HepG2 (cell line): ENCODE measurements around the gene TUBA4B. TPM values are rescaled to one million over a fixed set of nuclear protein-coding genes. Genes with fewer than 3 reads are reported as not detected.

Experiments used
- ATAD3A ChIP-seq: sonication (generic); formaldehyde crosslinking; IDR thresholded peaks from 2 replicates; pipeline ENCODE4 v1.4.0; 2020; ENCODE audit warnings: missing genetic modification reagents
- CEBPZ ChIP-seq: IDR thresholded peaks from 2 replicates; pipeline ENCODE4 v1.6.1; 2012; ENCODE audit warnings: low read length, improper control_type of control experiment
- GATAD2A ChIP-seq: IDR thresholded peaks from 2 replicates; pipeline ENCODE4 v1.6.1; 2016
- HES4 ChIP-seq: sonication (generic); formaldehyde crosslinking; IDR thresholded peaks from 2 replicates; pipeline ENCODE4 v1.9.0; 2021; ENCODE audit warnings: mild to moderate bottlenecking, missing genetic modification reagents, borderline replicate concordance
- HOXA5 ChIP-seq: sonication (generic); formaldehyde crosslinking; IDR thresholded peaks from 2 replicates; pipeline ENCODE4 v1.4.0; 2020; ENCODE audit warnings: missing genetic modification reagents
- KIAA2018 ChIP-seq: sonication (generic); formaldehyde crosslinking; IDR thresholded peaks from 2 replicates; pipeline ENCODE4 v1.5.0; 2020; ENCODE audit warnings: mild to moderate bottlenecking, missing genetic modification reagents, borderline replicate concordance
- KLF16 ChIP-seq, 2 experiments: sonication (generic) in 1 of 2; formaldehyde crosslinking in 1 of 2; IDR thresholded peaks; 2 replicates each; pipeline versions ENCODE4 v1.6.1 to v1.8.0; 2016 to 2023; ENCODE audit warnings: missing genetic modification reagents in 2 of 2, missing compliant biosample characterization in 1 of 2
- KMT2B ChIP-seq: IDR thresholded peaks from 2 replicates; pipeline ENCODE4 v1.6.1; 2016; ENCODE audit warnings: missing genetic modification reagents, missing compliant biosample characterization
- PAX8 ChIP-seq: sonication (generic); formaldehyde crosslinking; IDR thresholded peaks from 2 replicates; pipeline ENCODE4 v1.8.0; 2022; ENCODE audit warnings: mild to moderate bottlenecking, missing genetic modification reagents, borderline replicate concordance
- RARG ChIP-seq: sonication (generic); formaldehyde crosslinking; IDR thresholded peaks from 2 replicates; pipeline ENCODE4 v1.4.0; 2020; ENCODE audit warnings: low read depth, mild to moderate bottlenecking, missing genetic modification reagents
- U2AF1 ChIP-seq: fragments of 200-400 bp; formaldehyde crosslinking; optimal IDR thresholded peaks from 2 replicates; pipeline ENCODE3; 2017; ENCODE audit warnings: mild to moderate bottlenecking, low read depth, low read length
- ZNF232 ChIP-seq: sonication (generic); formaldehyde crosslinking; IDR thresholded peaks from 2 replicates; pipeline ENCODE4 v1.4.0; 2020; ENCODE audit warnings: missing genetic modification reagents, borderline replicate concordance
- ZNF430 ChIP-seq: sonication (generic); formaldehyde crosslinking; IDR thresholded peaks from 2 replicates; pipeline ENCODE4 v1.9.0; 2021; ENCODE audit warnings: mild to moderate bottlenecking, missing genetic modification reagents
- ZNF550 ChIP-seq: sonication (generic); formaldehyde crosslinking; IDR thresholded peaks from 2 replicates; pipeline ENCODE4 v1.4.0; 2020; ENCODE audit warnings: mild to moderate bottlenecking, missing genetic modification reagents, borderline replicate concordance
- ZNF552 ChIP-seq: sonication (generic); formaldehyde crosslinking; IDR thresholded peaks from 2 replicates; pipeline ENCODE4 v1.9.0; 2022; ENCODE audit warnings: missing genetic modification reagents, mild to moderate bottlenecking, borderline replicate concordance
- ZNF558 ChIP-seq: sonication (generic); formaldehyde crosslinking; IDR thresholded peaks from 2 replicates; pipeline ENCODE4 v1.9.0; 2022; ENCODE audit warnings: mild to moderate bottlenecking, missing genetic modification reagents, borderline replicate concordance
- ZNF768 ChIP-seq: sonication (generic); formaldehyde crosslinking; IDR thresholded peaks from 2 replicates; pipeline ENCODE4 v1.4.0; 2020; ENCODE audit warnings: missing genetic modification reagents
- ZSCAN29 ChIP-seq: sonication (generic); formaldehyde crosslinking; conservative IDR thresholded peaks from 2 replicates; pipeline ENCODE4 v1.4.0; 2020; ENCODE audit warnings: mild to moderate bottlenecking, missing genetic modification reagents
- polyA plus RNA-seq, 8 experiments: library from polyadenylated mRNA; depleted of rRNA in 3 of 8; stranded (reverse) in 7 of 8; unstranded in 1 of 8; fragments of >200 nt; fragmentation: Illumina TruSeq in 4 of 8; extraction: Trizol in 4 of 8; gene quantifications; 2 replicates each; pipeline versions ENCODE4 v1.2.1 to v1.2.3, GENCODE V29; 2011 to 2016; ENCODE audit warnings: low read depth in 4 of 8, missing spikeins in 1 of 8, mixed read lengths in 1 of 8; ENCODE audit not compliant: insufficient read depth in 1 of 8
- total RNA-seq, 5 experiments: library from RNA; depleted of rRNA; stranded (reverse); fragments of >200 nt; fragmentation: Illumina TruSeq; extraction: Trizol; gene quantifications; 2 replicates each; pipeline ENCODE4 v1.2.3, GENCODE V29; 2016; ENCODE audit warnings: low read depth in 1 of 5

TUBA4B gene
- total and polyA plus RNA-seq, 2 of the 13 experiments (the other 11 are each of a cell fraction or from before 2014, with no cell fraction given): 0.18 to 0.22 TPM

GRCh38 chr2:219206328-219207133 is 46.5 kb upstream of the TUBA4B start, which contains the start of gene ZFAND2B (continued):
- peak; percentile 87; the same call in 1 of the 2 replicates for TF ChIP-seq ZNF558
- 0 out of 2 replicates have a peak, but pooled peaks have one; percentile 29 for TF ChIP-seq ZNF430 (CRISPR knock-in tag)
- no peak; the same call in 1 of the 2 replicates for TF ChIP-seq ZNF232 (CRISPR knock-in tag)
- TF ChIP-seq KIAA2018 (CRISPR knock-in tag): no peak
- peak; percentile 72 for TF ChIP-seq ZNF768 (CRISPR knock-in tag)
- peak; percentile 72; the same call in 1 of the 2 replicates for TF ChIP-seq HES4 (CRISPR knock-in tag)
- TF ChIP-seq CEBPZ: no peak
- 0 out of 2 replicates have a peak, but pooled peaks have one; percentile 86 for TF ChIP-seq PAX8 (CRISPR knock-in tag)
- TF ChIP-seq GATAD2A (CRISPR knock-in tag): no peak
- TF ChIP-seq ZNF550: no peak
- TF ChIP-seq ZSCAN29 (CRISPR knock-in tag): peak; percentile 74; the same call in 1 of the 2 replicates
- 0 out of 2 replicates have a peak, but pooled peaks have one; percentile 67 for TF ChIP-seq ATAD3A
- no peak; a peak in 2 of 4 replicates for TF ChIP-seq KLF16 (CRISPR knock-in tag; IDR thresholded peaks at IDR 0.05)
- TF ChIP-seq ZNF552 (CRISPR knock-in tag): peak; percentile 88; the same call in 1 of the 2 replicates
- peak; percentile 77; the same call in 1 of the 2 replicates for TF ChIP-seq KMT2B (CRISPR knock-in tag)
- TF ChIP-seq RARG (CRISPR knock-in tag): peak; percentile 93; the same call in 1 of the 2 replicates
- TF ChIP-seq HOXA5 (CRISPR knock-in tag): no peak; the same call in 1 of the 2 replicates
- no peak for TF ChIP-seq U2AF1
